ENCODE results near the gene SNX18. TPM values are rescaled to one million over a fixed set of nuclear protein-coding genes. Genes with fewer than 3 reads are reported as not detected.

Gene SNX18
- polyA plus RNA-seq, 1 of the 3 experiments (the other 2 are of a cell fraction) = 4.6 TPM

DNA sequence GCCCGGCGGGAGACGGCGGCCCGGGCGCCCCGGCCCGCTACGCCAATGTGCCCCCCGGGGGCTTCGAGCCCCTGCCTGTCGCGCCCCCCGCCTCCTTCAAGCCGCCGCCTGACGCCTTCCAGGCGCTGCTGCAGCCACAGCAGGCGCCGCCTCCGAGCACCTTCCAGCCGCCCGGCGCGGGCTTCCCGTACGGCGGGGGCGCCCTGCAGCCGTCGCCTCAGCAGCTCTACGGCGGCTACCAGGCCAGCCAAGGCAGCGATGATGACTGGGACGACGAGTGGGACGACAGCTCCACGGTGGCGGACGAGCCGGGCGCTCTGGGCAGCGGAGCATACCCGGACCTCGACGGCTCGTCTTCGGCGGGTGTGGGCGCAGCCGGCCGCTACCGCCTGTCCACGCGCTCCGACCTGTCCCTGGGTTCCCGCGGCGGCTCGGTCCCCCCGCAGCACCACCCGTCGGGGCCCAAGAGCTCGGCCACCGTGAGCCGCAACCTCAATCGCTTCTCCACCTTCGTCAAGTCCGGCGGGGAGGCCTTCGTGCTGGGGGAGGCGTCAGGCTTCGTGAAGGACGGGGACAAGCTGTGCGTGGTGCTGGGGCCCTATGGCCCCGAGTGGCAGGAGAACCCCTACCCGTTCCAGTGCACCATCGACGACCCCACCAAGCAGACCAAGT is 723 bp downstream of the SNX18 start:
- Histone ChIP-seq H3K79me2 (ENCODE audit: insufficient read depth) (peaks cover 22% of the 10 kb centered on the region; the same call in 1 of the 2 replicates), H3K4me3 (ENCODE audit: low read depth in 2 of 2, low read length in 1 of 2) (peak overlapping the region; percentile 77 to 93), H3K4me2 (peak overlapping the region; percentile 88), H3K27me3 (ENCODE audit: insufficient read depth) (no peaks in the 10 kb centered on the region), H2AFZ (ENCODE audit: low read depth) (peak overlapping the region; percentile 82; the same call in 1 of the 2 replicates), H3K9ac (peak overlapping the region; percentile 69; the same call in 1 of the 2 replicates), H3F3A (replicated peaks; ENCODE audit: insufficient read depth) (no peaks in the 10 kb centered on the region), H3K9me2 (no peaks in the 10 kb centered on the region), H3K4me1 (ENCODE audit: control insufficient read depth in 1 of 2, insufficient read depth in 2 of 2, low read depth in 1 of 2, low read length in 1 of 2) (peaks cover 15 to 37% of the 10 kb centered on the region in 2 experiments; a peak in 3 of 4 replicates), H3K36me3 (replicated peaks in 1 of 2; ENCODE audit: control insufficient read depth in 1 of 2, insufficient read depth in 2 of 2, low read length in 1 of 2) (peaks cover 6% of the 10 kb centered on the region in 2 experiments), H3K27ac (ENCODE audit: low read depth in 2 of 2, low read length in 1 of 2) (peak overlapping the region in 1 of 2 experiments; percentile 83; a peak in 3 of 4 replicates), H4K20me1 (ENCODE audit: insufficient read depth) (no peaks in the 10 kb centered on the region), H3K9me3 (no peaks in the 10 kb centered on the region)
- DNase-seq = peak; percentile 82
- POLR2A ChIA-PET = no interaction called here
- CTCF ChIA-PET = interaction anchor here (0.6 to 5.3 kb wide), 48 partner anchors 8 to 1492 kb away, joined by 3 to 158 read pairs (median 6); partner anchors contain the start of gene CDC20B
- TF ChIP-seq SMC3 (IDR thresholded peaks at IDR 0.05; ENCODE audit: low read depth, low read length) (peak; percentile 16; the same call in 1 of the 2 replicates), RFX5 (IDR thresholded peaks at IDR 0.05; ENCODE audit: low read length) (no peak), TAF1 (IDR thresholded peaks at IDR 0.05; ENCODE audit: borderline replicate concordance, low read depth, low read length) (no peak), SIN3A (IDR thresholded peaks at IDR 0.05; ENCODE audit: borderline replicate concordance, low read depth, low read length) (no peak), RAD21 (IDR thresholded peaks at IDR 0.05; ENCODE audit: low read length) (peak; percentile 27; the same call in 1 of the 2 replicates), FOSL2 (IDR thresholded peaks at IDR 0.05; ENCODE audit: borderline replicate concordance, low read depth) (no peak), NRF1 (IDR thresholded peaks at IDR 0.05; ENCODE audit: low read depth, low read length) (no peak), POLR2AphosphoS5 (IDR thresholded peaks at IDR 0.05; ENCODE audit: low read depth, low read length) (no peak)
- TF ChIP-seq, protein P1, sequence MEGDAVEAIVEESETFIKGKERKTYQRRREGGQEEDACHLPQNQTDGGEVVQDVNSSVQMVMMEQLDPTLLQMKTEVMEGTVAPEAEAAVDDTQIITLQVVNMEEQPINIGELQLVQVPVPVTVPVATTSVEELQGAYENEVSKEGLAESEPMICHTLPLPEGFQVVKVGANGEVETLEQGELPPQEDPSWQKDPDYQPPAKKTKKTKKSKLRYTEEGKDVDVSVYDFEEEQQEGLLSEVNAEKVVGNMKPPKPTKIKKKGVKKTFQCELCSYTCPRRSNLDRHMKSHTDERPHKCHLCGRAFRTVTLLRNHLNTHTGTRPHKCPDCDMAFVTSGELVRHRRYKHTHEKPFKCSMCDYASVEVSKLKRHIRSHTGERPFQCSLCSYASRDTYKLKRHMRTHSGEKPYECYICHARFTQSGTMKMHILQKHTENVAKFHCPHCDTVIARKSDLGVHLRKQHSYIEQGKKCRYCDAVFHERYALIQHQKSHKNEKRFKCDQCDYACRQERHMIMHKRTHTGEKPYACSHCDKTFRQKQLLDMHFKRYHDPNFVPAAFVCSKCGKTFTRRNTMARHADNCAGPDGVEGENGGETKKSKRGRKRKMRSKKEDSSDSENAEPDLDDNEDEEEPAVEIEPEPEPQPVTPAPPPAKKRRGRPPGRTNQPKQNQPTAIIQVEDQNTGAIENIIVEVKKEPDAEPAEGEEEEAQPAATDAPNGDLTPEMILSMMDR (IDR thresholded peaks at IDR 0.05) = no peak
- TF ChIP-seq, protein P2, sequence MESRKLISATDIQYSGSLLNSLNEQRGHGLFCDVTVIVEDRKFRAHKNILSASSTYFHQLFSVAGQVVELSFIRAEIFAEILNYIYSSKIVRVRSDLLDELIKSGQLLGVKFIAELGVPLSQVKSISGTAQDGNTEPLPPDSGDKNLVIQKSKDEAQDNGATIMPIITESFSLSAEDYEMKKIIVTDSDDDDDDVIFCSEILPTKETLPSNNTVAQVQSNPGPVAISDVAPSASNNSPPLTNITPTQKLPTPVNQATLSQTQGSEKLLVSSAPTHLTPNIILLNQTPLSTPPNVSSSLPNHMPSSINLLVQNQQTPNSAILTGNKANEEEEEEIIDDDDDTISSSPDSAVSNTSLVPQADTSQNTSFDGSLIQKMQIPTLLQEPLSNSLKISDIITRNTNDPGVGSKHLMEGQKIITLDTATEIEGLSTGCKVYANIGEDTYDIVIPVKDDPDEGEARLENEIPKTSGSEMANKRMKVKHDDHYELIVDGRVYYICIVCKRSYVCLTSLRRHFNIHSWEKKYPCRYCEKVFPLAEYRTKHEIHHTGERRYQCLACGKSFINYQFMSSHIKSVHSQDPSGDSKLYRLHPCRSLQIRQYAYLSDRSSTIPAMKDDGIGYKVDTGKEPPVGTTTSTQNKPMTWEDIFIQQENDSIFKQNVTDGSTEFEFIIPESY (IDR thresholded peaks at IDR 0.05; ENCODE audit: borderline replicate concordance, low read depth) = no peak
- 71% methylated on average over 23 of the region's 79 CpGs for WGBS (ENCODE audit: low lambda C conversion rate)
